Ishikawa (cell line): Measurements from ENCODE around the gene TMEM248.

Experiments
- CEBPB ChIP-seq: IDR thresholded peaks from 2 replicates; pipeline ENCODE4 v1.6.1; 2012
- CREB1 ChIP-seq: IDR thresholded peaks from 2 replicates; pipeline ENCODE4 v1.6.1; 2012; ENCODE audit warnings: low read depth
- EGR1 ChIP-seq: IDR thresholded peaks from 2 replicates; pipeline ENCODE4 v1.6.1; 2012
- EP300 ChIP-seq: IDR thresholded peaks from 2 replicates; pipeline ENCODE4 v1.6.1; 2012; ENCODE audit warnings: borderline replicate concordance
- FOXM1 ChIP-seq: IDR thresholded peaks from 2 replicates; pipeline ENCODE4 v1.6.1; 2012; ENCODE audit warnings: low read depth, borderline replicate concordance
- MAX ChIP-seq: IDR thresholded peaks from 2 replicates; pipeline ENCODE4 v1.6.1; 2012
- NFIC ChIP-seq: IDR thresholded peaks from 2 replicates; pipeline ENCODE4 v1.6.1; 2012
- RAD21 ChIP-seq: IDR thresholded peaks from 2 replicates; pipeline ENCODE4 v1.6.1; 2012; ENCODE audit warnings: low read depth
- TAF1 ChIP-seq: IDR thresholded peaks from 2 replicates; pipeline ENCODE4 v1.6.1; 2012; ENCODE audit warnings: low read depth, mild to moderate bottlenecking
- TCF12 ChIP-seq: IDR thresholded peaks from 2 replicates; pipeline ENCODE4 v1.6.1; 2012; ENCODE audit warnings: low read depth
- TEAD4 ChIP-seq: IDR thresholded peaks from 2 replicates; pipeline ENCODE4 v1.6.1; 2012
- YY1 ChIP-seq: IDR thresholded peaks from 2 replicates; pipeline ENCODE4 v1.6.1; 2012; ENCODE audit warnings: low read depth
- ZBTB7A ChIP-seq: IDR thresholded peaks from 2 replicates; pipeline ENCODE4 v1.6.1; 2012; ENCODE audit warnings: low read depth
- TF ChIP-seq, protein P1 (sequence below): IDR thresholded peaks from 2 replicates; pipeline ENCODE4 v1.6.1; 2012
- TF ChIP-seq, protein P2 (sequence below): IDR thresholded peaks from 2 replicates; pipeline ENCODE4 v1.6.1; 2012; ENCODE audit warnings: low read depth, mild to moderate bottlenecking

TMEM248 gene

GRCh38 chr7:66970310-66970709 is 49.3 kb downstream of the TMEM248 start:
- TF ChIP-seq, protein P1, sequence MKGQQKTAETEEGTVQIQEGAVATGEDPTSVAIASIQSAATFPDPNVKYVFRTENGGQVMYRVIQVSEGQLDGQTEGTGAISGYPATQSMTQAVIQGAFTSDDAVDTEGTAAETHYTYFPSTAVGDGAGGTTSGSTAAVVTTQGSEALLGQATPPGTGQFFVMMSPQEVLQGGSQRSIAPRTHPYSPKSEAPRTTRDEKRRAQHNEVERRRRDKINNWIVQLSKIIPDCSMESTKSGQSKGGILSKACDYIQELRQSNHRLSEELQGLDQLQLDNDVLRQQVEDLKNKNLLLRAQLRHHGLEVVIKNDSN, result no peak
- TF ChIP-seq TCF12, result no peak
- no peak for TF ChIP-seq EGR1
- no peak for TF ChIP-seq YY1
- TF ChIP-seq MAX, result no peak
- no peak for TF ChIP-seq FOXM1
- no peak for TF ChIP-seq NFIC
- no peak for TF ChIP-seq EP300
- no peak for TF ChIP-seq RAD21
- TF ChIP-seq, protein P2, sequence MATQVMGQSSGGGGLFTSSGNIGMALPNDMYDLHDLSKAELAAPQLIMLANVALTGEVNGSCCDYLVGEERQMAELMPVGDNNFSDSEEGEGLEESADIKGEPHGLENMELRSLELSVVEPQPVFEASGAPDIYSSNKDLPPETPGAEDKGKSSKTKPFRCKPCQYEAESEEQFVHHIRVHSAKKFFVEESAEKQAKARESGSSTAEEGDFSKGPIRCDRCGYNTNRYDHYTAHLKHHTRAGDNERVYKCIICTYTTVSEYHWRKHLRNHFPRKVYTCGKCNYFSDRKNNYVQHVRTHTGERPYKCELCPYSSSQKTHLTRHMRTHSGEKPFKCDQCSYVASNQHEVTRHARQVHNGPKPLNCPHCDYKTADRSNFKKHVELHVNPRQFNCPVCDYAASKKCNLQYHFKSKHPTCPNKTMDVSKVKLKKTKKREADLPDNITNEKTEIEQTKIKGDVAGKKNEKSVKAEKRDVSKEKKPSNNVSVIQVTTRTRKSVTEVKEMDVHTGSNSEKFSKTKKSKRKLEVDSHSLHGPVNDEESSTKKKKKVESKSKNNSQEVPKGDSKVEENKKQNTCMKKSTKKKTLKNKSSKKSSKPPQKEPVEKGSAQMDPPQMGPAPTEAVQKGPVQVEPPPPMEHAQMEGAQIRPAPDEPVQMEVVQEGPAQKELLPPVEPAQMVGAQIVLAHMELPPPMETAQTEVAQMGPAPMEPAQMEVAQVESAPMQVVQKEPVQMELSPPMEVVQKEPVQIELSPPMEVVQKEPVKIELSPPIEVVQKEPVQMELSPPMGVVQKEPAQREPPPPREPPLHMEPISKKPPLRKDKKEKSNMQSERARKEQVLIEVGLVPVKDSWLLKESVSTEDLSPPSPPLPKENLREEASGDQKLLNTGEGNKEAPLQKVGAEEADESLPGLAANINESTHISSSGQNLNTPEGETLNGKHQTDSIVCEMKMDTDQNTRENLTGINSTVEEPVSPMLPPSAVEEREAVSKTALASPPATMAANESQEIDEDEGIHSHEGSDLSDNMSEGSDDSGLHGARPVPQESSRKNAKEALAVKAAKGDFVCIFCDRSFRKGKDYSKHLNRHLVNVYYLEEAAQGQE, result no peak
- no peak for TF ChIP-seq ZBTB7A
- no peak for TF ChIP-seq TEAD4
- TF ChIP-seq CEBPB, result no peak
- TF ChIP-seq CREB1, result no peak
- no peak for TF ChIP-seq TAF1

GRCh38 chr7:66974986-66975590 is 54.1 kb downstream of the TMEM248 start:
- TF ChIP-seq, protein P1, result peak; percentile 41; the same call in 1 of the 2 replicates
- no peak for TF ChIP-seq FOXM1

GRCh38 chr7:66994691-66995049 is 73.6 kb downstream of the TMEM248 start:
- TF ChIP-seq CREB1 (0 out of 2 replicates have a peak, but pooled peaks have one; percentile 25), TEAD4 (peak; percentile 82)

DNA sequence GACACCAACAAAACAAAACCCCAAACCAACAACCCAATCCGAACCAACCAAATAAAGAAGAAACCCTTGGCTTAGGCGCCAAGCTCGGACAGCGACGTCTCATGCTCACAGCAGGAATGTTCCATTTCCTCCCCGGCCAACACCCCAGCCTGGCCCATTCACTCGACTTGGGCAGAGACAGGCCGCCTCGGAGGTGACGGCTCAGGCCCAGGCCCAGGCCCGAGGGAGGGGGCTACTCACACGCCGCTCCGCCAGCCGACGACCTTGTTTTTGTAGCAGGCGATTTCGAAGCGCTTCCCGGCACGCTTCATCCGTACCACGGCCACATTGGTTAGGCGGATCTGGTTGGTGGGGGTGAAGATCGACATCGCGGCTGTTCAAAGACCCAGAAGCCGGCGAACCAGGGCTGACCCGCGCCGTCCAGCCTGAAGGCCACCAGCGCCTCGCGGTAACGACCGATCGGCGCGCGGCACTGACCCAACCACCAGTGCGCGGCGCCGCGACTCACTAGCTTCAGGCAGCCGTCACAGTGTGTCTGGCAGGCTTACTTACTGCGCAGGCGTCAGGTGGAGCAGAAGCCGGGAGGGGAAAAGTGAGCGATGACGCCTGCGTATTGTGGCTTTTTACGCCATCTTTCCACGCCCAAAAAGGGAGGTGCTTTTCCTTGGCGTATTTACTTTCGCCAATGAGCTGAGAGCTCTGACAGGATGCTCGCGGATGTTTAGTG is 74.2 kb downstream of the TMEM248 start, which contains the start of gene SBDS:
Gene SBDS, minus strand, starts transcription at position 537 of the 727 bp plus-strand sequence. Its CDS starts 169 bp downstream, at position 368.
- TF ChIP-seq TEAD4, result peak; percentile 31; the same call in 1 of the 2 replicates
- peak; percentile 65; the same call in 1 of the 2 replicates for TF ChIP-seq MAX
- peak; percentile 71; the same call in 1 of the 2 replicates for TF ChIP-seq YY1
- TF ChIP-seq TAF1, result peak; percentile 77
- TF ChIP-seq CREB1, result peak; percentile 46; the same call in 1 of the 2 replicates

DNA sequence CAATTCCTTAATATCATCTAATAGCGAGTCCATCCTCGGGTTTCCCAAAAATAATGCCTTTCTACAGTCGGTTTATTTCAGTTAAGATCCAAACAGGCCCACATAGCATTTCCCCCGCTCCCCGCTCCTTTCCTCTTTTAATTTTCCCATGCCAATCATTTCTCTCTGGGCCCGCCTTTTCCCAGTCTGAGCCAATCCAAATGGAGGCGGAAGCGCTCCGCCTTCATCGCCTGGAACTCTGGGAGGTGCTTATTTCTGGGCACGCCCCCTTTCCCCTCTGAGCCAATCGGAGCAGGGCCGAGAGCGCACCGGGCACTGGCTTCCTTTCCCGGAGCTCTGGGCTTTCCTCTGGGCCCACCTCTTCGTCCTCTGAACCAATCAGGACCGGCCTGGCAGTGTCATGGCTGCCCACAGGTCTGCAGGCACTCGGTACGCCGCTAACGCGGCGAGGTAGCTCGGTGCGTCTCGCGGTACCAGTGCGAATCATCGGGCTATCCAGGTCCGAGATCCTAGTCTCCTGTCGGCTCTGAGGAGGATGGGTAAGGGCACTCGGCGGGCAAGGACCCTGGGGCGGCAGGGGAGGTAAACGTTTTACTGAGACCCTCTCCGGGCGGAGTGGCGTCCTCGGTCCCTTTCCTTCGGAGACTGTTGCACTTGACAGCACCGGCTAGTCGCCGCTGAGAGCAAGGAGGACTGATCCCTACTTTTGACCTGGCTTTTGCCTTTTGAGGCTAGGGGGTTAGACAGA is 75.6 kb downstream of the TMEM248 start, which contains the start of gene TYW1:
Gene TYW1, plus strand, starts transcription at position 390 of the 748 bp plus-strand sequence. Its CDS starts 146 bp downstream, at position 536.
- TF ChIP-seq TAF1 (peak; percentile 90), MAX (peak; percentile 49; the same call in 1 of the 2 replicates), YY1 (peak; percentile 94)

GRCh38 chr7:67000601-67001258 is 79.7 kb downstream of the TMEM248 start:
- TF ChIP-seq RAD21, result peak; percentile 43

GRCh38 chr7:67006965-67007364 is 85.9 kb downstream of the TMEM248 start:
- TF ChIP-seq RAD21 (no peak), NFIC (0 out of 2 replicates have a peak, but pooled peaks have one; percentile 17)
